ENCODE data around the gene LCE1F. TPM values are rescaled to one million over a fixed set of nuclear protein-coding genes. Genes with fewer than 3 reads are reported as not detected.

The LCE1F gene
- total RNA-seq, 1 experiment from 2014 or later, result not detected

GRCh38 chr1:152745765-152746444, 29.0 kb upstream of the LCE1F start:
- H3K27ac Mint-ChIP-seq (ENCODE audit: unreplicated experiment), result peak overlapping the region; percentile 76
- POLR2A ChIA-PET, result no interaction called here
- peak in 1 of 2 experiments; percentile 55 for DNase-seq

GRCh38 chr1:152747831-152748230, 27.1 kb upstream of the LCE1F start:
- POLR2A ChIA-PET, result no interaction called here
- Histone ChIP-seq H3K4me3 (ENCODE audit: low read depth, low read length) (no peak overlapping the region), H3K9me3 (no peaks in the 10 kb centered on the region), H3K36me3 (ENCODE audit: control insufficient read depth, insufficient read depth, low read length) (no peaks in the 10 kb centered on the region), H3K27me3 (replicated peaks; ENCODE audit: control insufficient read depth, insufficient read depth, low read length) (no peaks in the 10 kb centered on the region), H3K4me1 (peaks cover 25% of the 10 kb centered on the region)
- Mint-ChIP-seq H3K9me3 (ENCODE audit: unreplicated experiment) (no peaks in the 10 kb centered on the region), H3K27ac (ENCODE audit: unreplicated experiment) (no peak overlapping the region), H3K4me1 (ENCODE audit: low read depth, unreplicated experiment) (peaks cover 29% of the 10 kb centered on the region), H3K4me3 (ENCODE audit: unreplicated experiment) (no peak overlapping the region), H3K36me3 (ENCODE audit: insufficient read depth, unreplicated experiment) (no peaks in the 10 kb centered on the region), H3K27me3 (ENCODE audit: insufficient read depth, unreplicated experiment) (peaks cover 6% of the 10 kb centered on the region)
- no peak for DNase-seq
- intact Hi-C loops (cut with micrococcal nuclease; ENCODE audit: unreplicated experiment), result no loop called here
- CTCF ChIA-PET, result no interaction called here
- BruUV-seq (replicated peaks), result no TSS peak
- TF ChIP-seq CTCF (IDR thresholded peaks at IDR 0.05; ENCODE audit: insufficient read depth in 1 of 2, low read depth in 1 of 2, low read length in 1 of 2, severe bottlenecking in 1 of 2, unreplicated experiment in 1 of 2), result no peak

More at GRCh38 chr1:152745765-152746444, 29.0 kb upstream of the LCE1F start:
- peak overlapping the region; percentile 36 for H3K4me3 Mint-ChIP-seq (ENCODE audit: unreplicated experiment)
- Histone ChIP-seq H3K9me3 (no peaks in the 10 kb centered on the region), H3K4me1 (peaks cover 25% of the 10 kb centered on the region), H3K36me3 (ENCODE audit: control insufficient read depth, insufficient read depth, low read length) (no peaks in the 10 kb centered on the region), H3K27me3 (replicated peaks; ENCODE audit: control insufficient read depth, insufficient read depth, low read length) (no peaks in the 10 kb centered on the region), H3K4me3 (ENCODE audit: low read depth, low read length) (no peak overlapping the region)
- BruUV-seq (replicated peaks), result TSS peak; percentile 27
- TF ChIP-seq CTCF (IDR thresholded peaks at IDR 0.05; ENCODE audit: insufficient read depth in 1 of 2, low read depth in 1 of 2, low read length in 1 of 2, severe bottlenecking in 1 of 2, unreplicated experiment in 1 of 2), result no peak
- CTCF ChIA-PET, result no interaction called here
- H3K9me3 Mint-ChIP-seq (ENCODE audit: unreplicated experiment), result no peaks in the 10 kb centered on the region
- H3K27me3 Mint-ChIP-seq (ENCODE audit: insufficient read depth, unreplicated experiment), result peaks cover 2% of the 10 kb centered on the region
- no peaks in the 10 kb centered on the region for H3K36me3 Mint-ChIP-seq (ENCODE audit: insufficient read depth, unreplicated experiment)
- intact Hi-C loops (cut with micrococcal nuclease; ENCODE audit: unreplicated experiment), result no loop called here
- peaks cover 22% of the 10 kb centered on the region for H3K4me1 Mint-ChIP-seq (ENCODE audit: low read depth, unreplicated experiment)

- H3K4me3 ChIP-seq (ENCODE audit: low read depth, low read length), result no peak overlapping the region
- H3K9me3 ChIP-seq, result no peaks in the 10 kb centered on the region
- Mint-ChIP-seq H3K9me3 (ENCODE audit: unreplicated experiment) (no peaks in the 10 kb centered on the region), H3K4me1 (ENCODE audit: low read depth, unreplicated experiment) (peaks cover 6% of the 10 kb centered on the region), H3K4me3 (ENCODE audit: unreplicated experiment) (no peak overlapping the region), H3K36me3 (ENCODE audit: insufficient read depth, unreplicated experiment) (no peaks in the 10 kb centered on the region), H3K27ac (ENCODE audit: unreplicated experiment) (no peak overlapping the region), H3K27me3 (ENCODE audit: insufficient read depth, unreplicated experiment) (peaks cover 14% of the 10 kb centered on the region)
- CTCF ChIA-PET, result no interaction called here
- no peak for DNase-seq
- no TSS peak for BruUV-seq (replicated peaks)
- no peak for TF ChIP-seq CTCF (IDR thresholded peaks at IDR 0.05; ENCODE audit: insufficient read depth in 1 of 2, low read depth in 1 of 2, low read length in 1 of 2, severe bottlenecking in 1 of 2, unreplicated experiment in 1 of 2)
- intact Hi-C loops (cut with micrococcal nuclease; ENCODE audit: unreplicated experiment), result no loop called here
- POLR2A ChIA-PET, result no interaction called here
- peaks cover under 1% of the 10 kb centered on the region; the same call in 1 of the 2 replicates for H3K4me1 ChIP-seq
- no peaks in the 10 kb centered on the region for H3K27me3 ChIP-seq (replicated peaks; ENCODE audit: control insufficient read depth, insufficient read depth, low read length)
- no peaks in the 10 kb centered on the region for H3K36me3 ChIP-seq (ENCODE audit: control insufficient read depth, insufficient read depth, low read length)
Observed at GRCh38 chr1:152752225-152752624, 22.7 kb upstream of the LCE1F start.

Measured in Caco-2 (cell line).